ENCODE results near the gene SYNC. TPM values are rescaled to one million over a fixed set of nuclear protein-coding genes. Genes with fewer than 3 reads are reported as not detected.

SYNC gene
- total RNA-seq, 2 experiments from 2014 or later: not detected

DNA sequence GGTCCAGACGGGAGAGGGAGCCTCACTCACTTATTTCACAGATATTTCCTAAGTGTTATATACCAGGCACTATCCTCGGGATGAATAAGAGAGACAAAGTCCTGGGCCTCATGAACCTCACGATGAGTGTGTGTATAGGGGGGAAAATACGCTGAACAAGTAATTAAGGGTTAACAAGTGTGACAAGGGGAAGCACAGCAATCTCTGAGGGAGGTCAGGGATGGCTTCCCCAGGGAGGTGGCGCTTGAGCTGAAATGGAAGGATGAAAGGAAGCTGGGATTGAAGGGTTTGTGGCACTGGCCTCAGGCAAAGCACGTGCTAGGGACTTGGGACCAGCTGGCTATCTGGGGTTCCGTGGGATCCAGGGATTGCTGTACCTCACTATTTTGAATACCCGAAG, 46.4 kb upstream of the SYNC start:
- Mint-ChIP-seq H3K4me3 (no peak overlapping the region), H3K27me3 (peaks cover 7% of the 10 kb centered on the region), H3K9me3 (no peaks in the 10 kb centered on the region), H3K27ac (no peak overlapping the region), H3K4me1 (ENCODE audit: low read depth) (peaks cover 9% of the 10 kb centered on the region), H3K36me3 (ENCODE audit: low read depth) (no peaks in the 10 kb centered on the region)
- DNase-seq (no peak), ATAC-seq (ENCODE audit: poor library complexity) (no peak)
- Histone ChIP-seq H3K4me3 (ENCODE audit: low read length) (no peak overlapping the region), H3K27ac (ENCODE audit: low read depth in 1 of 2, low read length in 2 of 2) (no peak overlapping the region), H3K9me3 (ENCODE audit: control insufficient read depth in 1 of 2, insufficient read depth in 1 of 2, low read length in 2 of 2) (no peaks in the 10 kb centered on the region), H3K4me1 (ENCODE audit: insufficient read depth, low read length) (peaks cover 8% of the 10 kb centered on the region), H3K27me3 (ENCODE audit: control insufficient read depth in 1 of 2, insufficient read depth in 2 of 2, low read length in 2 of 2) (no peaks in the 10 kb centered on the region), H3K36me3 (ENCODE audit: insufficient read depth, low read length) (no peaks in the 10 kb centered on the region)
- intact Hi-C loops (cut with DNase I, micrococcal nuclease): no loop called here
- TF ChIP-seq CTCF (IDR thresholded peaks at IDR 0.05): no peak
- ChIA-PET CTCF (no interaction called here), POLR2A (no interaction called here)

GRCh38 chr1:32748348-32748747, 45.8 kb upstream of the SYNC start:
- no peaks in the 10 kb centered on the region for H3K9me3 ChIP-seq (ENCODE audit: control insufficient read depth in 1 of 2, insufficient read depth in 1 of 2, low read length in 2 of 2)
- no peak for DNase-seq
- H3K27me3 Mint-ChIP-seq: peaks cover 13% of the 10 kb centered on the region
- H3K36me3 Mint-ChIP-seq (ENCODE audit: low read depth): no peaks in the 10 kb centered on the region
- no peak for TF ChIP-seq CTCF (IDR thresholded peaks at IDR 0.05)
- CTCF ChIA-PET: no interaction called here
- peaks cover 5% of the 10 kb centered on the region for H3K4me1 ChIP-seq (ENCODE audit: insufficient read depth, low read length)
- no peak for ATAC-seq (ENCODE audit: poor library complexity)
- H3K4me3 ChIP-seq (ENCODE audit: low read length): no peak overlapping the region
- no peak overlapping the region for H3K27ac Mint-ChIP-seq
- no peaks in the 10 kb centered on the region for H3K36me3 ChIP-seq (ENCODE audit: insufficient read depth, low read length)
- no peaks in the 10 kb centered on the region for H3K9me3 Mint-ChIP-seq
- no peak overlapping the region for H3K27ac ChIP-seq (ENCODE audit: low read depth in 1 of 2, low read length in 2 of 2)
- H3K4me1 Mint-ChIP-seq (ENCODE audit: low read depth): peaks cover 7% of the 10 kb centered on the region
- H3K4me3 Mint-ChIP-seq: no peak overlapping the region
- no peaks in the 10 kb centered on the region for H3K27me3 ChIP-seq (ENCODE audit: control insufficient read depth in 1 of 2, insufficient read depth in 2 of 2, low read length in 2 of 2)
- intact Hi-C loops (cut with DNase I, micrococcal nuclease): no loop called here
- POLR2A ChIA-PET: no interaction called here

- H3K36me3 ChIP-seq (ENCODE audit: insufficient read depth, low read length): no peaks in the 10 kb centered on the region
- H3K9me3 ChIP-seq (ENCODE audit: control insufficient read depth in 1 of 2, insufficient read depth in 1 of 2, low read length in 2 of 2): peaks cover 0 to 4% of the 10 kb centered on the region in 2 experiments
- H3K27me3 Mint-ChIP-seq: peaks cover 27% of the 10 kb centered on the region
- H3K27ac ChIP-seq (ENCODE audit: low read depth in 1 of 2, low read length in 2 of 2): no peak overlapping the region
- CTCF ChIA-PET: interaction anchor here (0.6 kb wide), 1 partner anchor 239 kb away, joined by 3 read pairs; no protein-coding TSS in a partner anchor
- intact Hi-C loops (cut with DNase I, micrococcal nuclease): no loop called here
- POLR2A ChIA-PET: no interaction called here
- no peak overlapping the region for H3K27ac Mint-ChIP-seq
- H3K4me3 ChIP-seq (ENCODE audit: low read length): no peak overlapping the region
- no peak overlapping the region for H3K4me3 Mint-ChIP-seq
- no peaks in the 10 kb centered on the region for H3K4me1 Mint-ChIP-seq (ENCODE audit: low read depth)
- peaks cover 12 to 16% of the 10 kb centered on the region in 2 experiments for H3K27me3 ChIP-seq (ENCODE audit: control insufficient read depth in 1 of 2, insufficient read depth in 2 of 2, low read length in 2 of 2)
- peaks cover 10% of the 10 kb centered on the region for H3K4me1 ChIP-seq (ENCODE audit: insufficient read depth, low read length)
- H3K36me3 Mint-ChIP-seq (ENCODE audit: low read depth): no peaks in the 10 kb centered on the region
- ATAC-seq (ENCODE audit: poor library complexity) (no peak), DNase-seq (no peak)
- H3K9me3 Mint-ChIP-seq: no peaks in the 10 kb centered on the region
- TF ChIP-seq CTCF (IDR thresholded peaks at IDR 0.05): no peak
Measured at GRCh38 chr1:32746130-32746529, 43.6 kb upstream of the SYNC start.
